Measurements from ENCODE around the gene CAND1.

DNA sequence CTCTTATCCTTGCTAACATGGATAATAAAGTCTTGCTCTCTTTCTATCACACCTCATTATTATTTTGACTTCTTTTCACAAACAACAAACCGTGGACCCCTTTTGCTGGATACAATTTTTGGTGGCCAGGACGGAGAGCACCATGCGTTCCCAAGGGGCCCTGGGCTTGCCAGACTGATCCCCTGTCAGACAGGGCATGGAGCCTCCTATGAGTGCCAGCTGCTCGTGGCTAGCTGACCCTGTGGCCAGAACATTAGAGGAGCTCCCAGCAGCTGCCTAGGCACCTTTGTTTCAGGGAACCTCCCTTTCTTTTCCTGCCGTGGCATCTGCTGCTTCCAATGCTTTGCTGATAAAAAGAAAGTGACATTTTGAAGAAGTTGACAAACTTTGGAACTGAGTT is 12.5 kb upstream of the CAND1 start:
- no peak for TF ChIP-seq CTCF (IDR thresholded peaks at IDR 0.05)
- no peak for TF ChIP-seq EZH2 (IDR thresholded peaks at IDR 0.05; ENCODE audit: borderline replicate concordance, insufficient read depth, low read depth, low read length, poor library complexity, severe bottlenecking)
